C4-2B (cell line): ENCODE data around the gene ACOT7.
"Not testable (repeated sequence)": the region's sequence is repeated elsewhere in the genome, so short reads cannot be mapped to it uniquely, and the experiment has no call there.

Experiments used
- H3K27ac ChIP-seq: fragments of 450-650 bp; 2 replicates; pipeline ENCODE4 v1.5.1; 2017
- CTCF ChIP-seq: fragments of 450-650 bp; conservative IDR thresholded peaks from 2 replicates; pipeline ENCODE4 v1.5.1; 2017; ENCODE audit warnings: mild to moderate bottlenecking
- ZFX ChIP-seq: fragments of 450-650 bp; IDR thresholded peaks from 2 replicates; pipeline ENCODE4 v1.6.1; 2017

ACOT7 gene

GRCh38 chr1:6397844-6398441 lies 4.4 kb upstream of the ACOT7 start:
- TF ChIP-seq ZFX = no peak
- TF ChIP-seq CTCF = no peak
- no peak overlapping the region for H3K27ac ChIP-seq

GRCh38 chr1:6396998-6397397 lies 3.4 kb upstream of the ACOT7 start:
- H3K27ac ChIP-seq = no peak overlapping the region
- no peak for TF ChIP-seq CTCF
- no peak for TF ChIP-seq ZFX

- H3K27ac ChIP-seq = not testable (repeated sequence)
Measured at GRCh38 chr1:6395781-6396244, 2.2 kb upstream of the ACOT7 start.

GRCh38 chr1:6395130-6395529 lies 1.6 kb upstream of the ACOT7 start:
- H3K27ac ChIP-seq = peak overlapping the region; percentile 87; the same call in 1 of the 2 replicates

GRCh38 chr1:6392809-6393399 lies 663 bp downstream of the ACOT7 start:
- peak overlapping the region; percentile 87 for H3K27ac ChIP-seq
- TF ChIP-seq ZFX (peak; percentile 62; the same call in 1 of the 2 replicates), CTCF (no peak)

- TF ChIP-seq CTCF (no peak), ZFX (no peak)
- H3K27ac ChIP-seq = peak overlapping the region; percentile 87
Measured at GRCh38 chr1:6391951-6392808, 1.4 kb downstream of the ACOT7 start.

- H3K27ac ChIP-seq = no peak overlapping the region
- no peak for TF ChIP-seq CTCF
- no peak for TF ChIP-seq ZFX
Measured at GRCh38 chr1:6389971-6390370, 3.6 kb downstream of the ACOT7 start.

- TF ChIP-seq CTCF (no peak), ZFX (no peak)
- H3K27ac ChIP-seq = no peak overlapping the region
Measured at GRCh38 chr1:6386371-6386949, 7.1 kb downstream of the ACOT7 start.
